CD4-positive, CD25-positive, alpha-beta regulatory T cell (primary cell): Measurements from ENCODE around the gene KCNIP4. TPM values are rescaled to one million over a fixed set of nuclear protein-coding genes. Genes with fewer than 3 reads are reported as not detected.

Source experiments
- ATAC-seq, 2 donors: fragments of 150-1000 bp; cut with Tn5 transposase; one replicate each; pipeline ENCODE4 v1.10.0; 2021; ENCODE audit warnings: low read depth in 2 of 2, moderate number of reproducible peaks in 2 of 2, moderate library complexity in 1 of 2
- DNase-seq, 3 donors: peaks; one replicate each; pipeline versions ENCODE4 v3.0.0 to v3.0.0-alpha.2; 2012 to 2022; ENCODE audit warnings: mixed read lengths in 1 of 3
- H3K27ac ChIP-seq: one replicate; pipeline ENCODE4 v1.7.0; 2013; ENCODE audit warnings: mild to moderate bottlenecking, low read length; ENCODE audit not compliant: insufficient read depth, poor library complexity, severe bottlenecking
- H3K27me3 ChIP-seq: one replicate; pipeline ENCODE4 v1.7.0; 2013; ENCODE audit warnings: low read length; ENCODE audit not compliant: control insufficient read depth, insufficient read depth
- H3K36me3 ChIP-seq: one replicate; pipeline ENCODE4 v1.7.0; 2013; ENCODE audit warnings: mild to moderate bottlenecking, low read length, moderate library complexity; ENCODE audit not compliant: control insufficient read depth, insufficient read depth
- H3K4me1 ChIP-seq: 2 replicates; pipeline ENCODE4 v1.7.0; 2013; ENCODE audit warnings: mild to moderate bottlenecking, low read length; ENCODE audit not compliant: insufficient read depth, control insufficient read depth, poor library complexity, severe bottlenecking
- H3K4me3 ChIP-seq: one replicate; pipeline ENCODE4 v1.7.0; 2013; ENCODE audit warnings: low read depth, mild to moderate bottlenecking, low read length, moderate library complexity
- H3K9me3 ChIP-seq, 2 experiments: 1 replicate in 1 of 2; 2 replicates in 1 of 2; pipeline ENCODE4 v1.7.0; 2013; ENCODE audit warnings: low read length in 2 of 2, mild to moderate bottlenecking in 1 of 2, moderate library complexity in 1 of 2; ENCODE audit not compliant: control insufficient read depth in 2 of 2
- H3K27ac Mint-ChIP-seq, 3 donors: one replicate each; pipeline ENCODE4 v1.8.0; 2020 to 2022; ENCODE audit warnings: mild to moderate bottlenecking in 3 of 3, mixed read lengths in 3 of 3, moderate library complexity in 2 of 3
- H3K27me3 Mint-ChIP-seq: one replicate; pipeline ENCODE4 v1.8.0; 2022; ENCODE audit warnings: mild to moderate bottlenecking, mixed read lengths
- H3K36me3 Mint-ChIP-seq: one replicate; pipeline ENCODE4 v1.8.0; 2020; ENCODE audit warnings: mixed read lengths
- H3K4me1 Mint-ChIP-seq, 4 donors: one replicate each; pipeline ENCODE4 v1.8.0; 2020 to 2022; ENCODE audit warnings: mixed read lengths in 4 of 4, mild to moderate bottlenecking in 1 of 4
- H3K4me3 Mint-ChIP-seq, 4 donors: one replicate each; pipeline ENCODE4 v1.8.0; 2020 to 2022; ENCODE audit warnings: mild to moderate bottlenecking in 4 of 4, mixed read lengths in 4 of 4, moderate library complexity in 3 of 4
- H3K9me3 Mint-ChIP-seq, 7 donors: one replicate each; pipeline ENCODE4 v1.8.0; 2020 to 2022; ENCODE audit warnings: mixed read lengths in 7 of 7, mild to moderate bottlenecking in 3 of 7, moderate library complexity in 2 of 7
- polyA plus RNA-seq, 4 donors: library from polyadenylated mRNA; unstranded; fragments of 300-500 nt; fragmentation: Illumina TruSeq; gene quantifications; one replicate each; pipeline ENCODE4 v1.2.3, GENCODE V29; 2021
- total RNA-seq: library from RNA; stranded (reverse); gene quantifications from one replicate; pipeline ENCODE4 v1.2.3, GENCODE V29; 2022

The KCNIP4 gene
- total and polyA plus RNA-seq, 5 donors from 2014 or later, result 0.09 to 0.24 TPM; not detected in 3

GRCh38 chr4:21952549-21952948, 4.0 kb upstream of the KCNIP4 start:
- peaks cover 2 to 12% (median 4%) of the 10 kb centered on the region in 7 donors for H3K9me3 Mint-ChIP-seq
- H3K4me1 Mint-ChIP-seq, result peaks cover 0 to 3% (median 0%) of the 10 kb centered on the region in 4 donors
- H3K4me3 Mint-ChIP-seq, result no peak overlapping the region
- Histone ChIP-seq H3K9me3 (no peaks in the 10 kb centered on the region), H3K27ac (no peak overlapping the region), H3K27me3 (no peaks in the 10 kb centered on the region), H3K4me1 (no peaks in the 10 kb centered on the region), H3K4me3 (no peak overlapping the region), H3K36me3 (no peaks in the 10 kb centered on the region)
- DNase-seq (no peak), ATAC-seq (no peak)
- H3K36me3 Mint-ChIP-seq, result no peaks in the 10 kb centered on the region
- H3K27ac Mint-ChIP-seq, result no peak overlapping the region
- peaks cover 7% of the 10 kb centered on the region for H3K27me3 Mint-ChIP-seq

- no peaks in the 10 kb centered on the region for H3K4me1 ChIP-seq
- Mint-ChIP-seq H3K4me3 (no peak overlapping the region), H3K9me3 (peaks cover under 1 to 20% (median 4%) of the 10 kb centered on the region in 7 donors), H3K27ac (no peak overlapping the region), H3K36me3 (no peaks in the 10 kb centered on the region), H3K27me3 (peaks cover 7% of the 10 kb centered on the region), H3K4me1 (peaks cover 0 to 3% (median 0%) of the 10 kb centered on the region in 4 donors)
- H3K27me3 ChIP-seq, result no peaks in the 10 kb centered on the region
- no peak overlapping the region for H3K27ac ChIP-seq
- no peak for DNase-seq
- ATAC-seq, result no peak
- H3K9me3 ChIP-seq, result no peaks in the 10 kb centered on the region
- no peak overlapping the region for H3K4me3 ChIP-seq
- H3K36me3 ChIP-seq, result no peaks in the 10 kb centered on the region
These were observed 493 bp upstream of the KCNIP4 start for GRCh38 chr4:21949073-21949457.

- peaks cover 3 to 20% (median 5%) of the 10 kb centered on the region in 7 donors for H3K9me3 Mint-ChIP-seq
- ATAC-seq (no peak), DNase-seq (no peak)
- no peak overlapping the region for H3K4me3 Mint-ChIP-seq
- H3K27ac Mint-ChIP-seq, result no peak overlapping the region
- H3K4me1 Mint-ChIP-seq, result peaks cover 0 to 3% (median 0%) of the 10 kb centered on the region in 4 donors
- Histone ChIP-seq H3K9me3 (no peaks in the 10 kb centered on the region), H3K27ac (no peak overlapping the region), H3K36me3 (no peaks in the 10 kb centered on the region), H3K27me3 (no peaks in the 10 kb centered on the region), H3K4me3 (no peak overlapping the region), H3K4me1 (no peaks in the 10 kb centered on the region)
- peaks cover 7% of the 10 kb centered on the region for H3K27me3 Mint-ChIP-seq
- no peaks in the 10 kb centered on the region for H3K36me3 Mint-ChIP-seq
These were observed 703 bp downstream of the KCNIP4 start for GRCh38 chr4:21947791-21948346.

GRCh38 chr4:21946858-21947257, 1.7 kb downstream of the KCNIP4 start:
- ATAC-seq (no peak), DNase-seq (no peak)
- Mint-ChIP-seq H3K27me3 (peaks cover 7% of the 10 kb centered on the region), H3K4me3 (no peak overlapping the region), H3K9me3 (peaks cover 3 to 20% (median 4%) of the 10 kb centered on the region in 7 donors), H3K27ac (no peak overlapping the region), H3K36me3 (no peaks in the 10 kb centered on the region), H3K4me1 (peaks cover 0 to 3% (median 0%) of the 10 kb centered on the region in 4 donors)
- Histone ChIP-seq H3K9me3 (no peaks in the 10 kb centered on the region), H3K4me3 (no peak overlapping the region), H3K27ac (no peak overlapping the region), H3K36me3 (no peaks in the 10 kb centered on the region), H3K27me3 (no peaks in the 10 kb centered on the region), H3K4me1 (no peaks in the 10 kb centered on the region)

GRCh38 chr4:21921526-21922180, 26.9 kb downstream of the KCNIP4 start:
- Histone ChIP-seq H3K36me3 (no peaks in the 10 kb centered on the region), H3K9me3 (no peaks in the 10 kb centered on the region), H3K4me1 (no peaks in the 10 kb centered on the region), H3K27me3 (no peaks in the 10 kb centered on the region), H3K4me3 (no peak overlapping the region), H3K27ac (no peak overlapping the region)
- H3K27ac Mint-ChIP-seq, result no peak overlapping the region
- no peak for DNase-seq
- H3K27me3 Mint-ChIP-seq, result no peaks in the 10 kb centered on the region
- H3K4me1 Mint-ChIP-seq, result no peaks in the 10 kb centered on the region
- no peak for ATAC-seq
- H3K4me3 Mint-ChIP-seq, result no peak overlapping the region
- H3K36me3 Mint-ChIP-seq, result no peaks in the 10 kb centered on the region
- H3K9me3 Mint-ChIP-seq, result peaks cover 0 to 11% (median 4%) of the 10 kb centered on the region in 7 donors

GRCh38 chr4:21915761-21916160, 32.8 kb downstream of the KCNIP4 start:
- DNase-seq (no peak), ATAC-seq (no peak)
- H3K9me3 ChIP-seq, result no peaks in the 10 kb centered on the region
- Mint-ChIP-seq H3K4me3 (no peak overlapping the region), H3K27me3 (no peaks in the 10 kb centered on the region), H3K9me3 (peaks cover 2 to 16% (median 8%) of the 10 kb centered on the region in 7 donors), H3K27ac (no peak overlapping the region), H3K4me1 (no peaks in the 10 kb centered on the region), H3K36me3 (no peaks in the 10 kb centered on the region)
- no peaks in the 10 kb centered on the region for H3K4me1 ChIP-seq
- no peaks in the 10 kb centered on the region for H3K27me3 ChIP-seq
- no peaks in the 10 kb centered on the region for H3K36me3 ChIP-seq
- no peak overlapping the region for H3K27ac ChIP-seq
- no peak overlapping the region for H3K4me3 ChIP-seq

- no peak for DNase-seq
- Mint-ChIP-seq H3K4me3 (no peak overlapping the region), H3K36me3 (no peaks in the 10 kb centered on the region), H3K4me1 (no peaks in the 10 kb centered on the region), H3K27ac (no peak overlapping the region), H3K27me3 (no peaks in the 10 kb centered on the region), H3K9me3 (peaks cover 0 to 29% (median 9%) of the 10 kb centered on the region in 7 donors)
- Histone ChIP-seq H3K27me3 (no peaks in the 10 kb centered on the region), H3K27ac (no peak overlapping the region), H3K36me3 (no peaks in the 10 kb centered on the region), H3K4me3 (no peak overlapping the region), H3K9me3 (no peaks in the 10 kb centered on the region), H3K4me1 (no peaks in the 10 kb centered on the region)
- ATAC-seq, result no peak
These were observed 46.7 kb downstream of the KCNIP4 start for GRCh38 chr4:21901831-21902230.

GRCh38 chr4:21901281-21901680, 47.3 kb downstream of the KCNIP4 start:
- no peak overlapping the region for H3K27ac ChIP-seq
- ATAC-seq, result no peak
- no peaks in the 10 kb centered on the region for H3K4me1 Mint-ChIP-seq

More at GRCh38 chr4:21901281-21901680, 47.3 kb downstream of the KCNIP4 start:
- H3K9me3 ChIP-seq, result no peaks in the 10 kb centered on the region
- no peak for DNase-seq
- H3K36me3 Mint-ChIP-seq, result no peaks in the 10 kb centered on the region
- peaks cover under 1 to 31% (median 7%) of the 10 kb centered on the region in 7 donors for H3K9me3 Mint-ChIP-seq
- no peaks in the 10 kb centered on the region for H3K27me3 ChIP-seq
- no peak overlapping the region for H3K4me3 Mint-ChIP-seq
- H3K27ac Mint-ChIP-seq, result no peak overlapping the region
- H3K36me3 ChIP-seq, result no peaks in the 10 kb centered on the region
- no peaks in the 10 kb centered on the region for H3K27me3 Mint-ChIP-seq
- no peak overlapping the region for H3K4me3 ChIP-seq
- H3K4me1 ChIP-seq, result no peaks in the 10 kb centered on the region
